ENCODE results near the gene ATAT1. TPM values are rescaled to one million over a fixed set of nuclear protein-coding genes. Genes with fewer than 3 reads are reported as not detected.

The ATAT1 gene
- total RNA-seq, 2 experiments from 2014 or later: 10.4 to 17.8 TPM

DNA sequence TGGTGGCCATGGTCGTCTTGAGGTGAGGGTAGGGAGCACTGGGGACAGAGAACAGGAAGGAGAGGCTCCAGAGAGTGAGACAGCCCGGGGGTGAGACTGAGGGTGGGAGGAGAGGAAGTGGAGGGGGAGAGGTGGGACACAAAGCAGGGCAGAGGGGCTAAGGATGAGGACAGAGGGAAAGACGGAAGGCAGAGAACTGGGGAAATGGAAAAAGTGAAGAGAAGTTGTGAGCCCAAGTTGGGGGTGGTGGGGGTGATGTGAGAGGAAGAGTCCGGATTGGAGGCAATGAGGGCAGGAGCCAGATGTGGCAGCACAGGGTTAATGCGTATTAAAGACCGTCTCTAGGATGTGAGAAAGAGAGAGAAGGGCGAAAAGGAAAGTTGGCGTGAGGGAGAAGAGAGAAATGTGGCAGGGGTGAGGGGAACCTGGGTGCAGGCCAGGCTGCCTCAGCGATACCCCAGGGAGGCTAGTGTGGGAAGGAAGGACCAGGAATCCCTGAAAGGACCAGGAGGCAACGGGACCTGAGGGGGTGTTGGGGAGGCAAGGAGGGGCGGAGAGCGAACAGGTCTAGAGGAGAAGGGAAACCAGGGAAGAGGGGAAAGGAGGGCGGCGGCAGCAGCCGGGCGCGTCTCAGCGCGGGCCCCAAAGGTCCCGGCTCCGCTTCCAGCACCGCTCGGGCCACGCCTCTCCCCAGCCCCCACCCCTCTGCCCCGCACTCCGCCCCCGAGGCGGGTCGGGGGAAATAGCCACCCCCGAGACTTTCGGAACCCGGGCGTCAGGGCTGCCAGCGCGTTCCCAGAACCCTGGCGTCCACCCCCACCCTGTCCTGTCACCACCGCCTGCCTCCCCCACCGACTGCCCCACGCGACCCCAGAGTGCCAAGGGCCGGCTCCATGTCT lies 59.6 kb downstream of the ATAT1 start, which contains the start of gene PPP1R18:
Gene PPP1R18 (minus strand): TSS at position 637 of the 899 bp plus-strand sequence. CDS start 627 bp downstream, at position 10.
- Histone ChIP-seq H2AFZ (ENCODE audit: low read length) (no peak within 1 kb of the TSS), H4K20me1 (ENCODE audit: insufficient read depth, low read length) (peaks cover 13% of the 10 kb centered on the region; the same call in 1 of the 2 replicates)
- POLR2A ChIA-PET: interaction anchor here (1.5 to 2.7 kb wide), 2 partner anchors 31 to 34 kb away, joined by 4 to 14 read pairs; partner anchors contain the start of genes MDC1 and TUBB

GRCh38 chr6:30686908-30687658 lies 60.4 kb downstream of the ATAT1 start:
- H3K4me1 ChIP-seq (ENCODE audit: insufficient read depth, low read length, poor library complexity, severe bottlenecking): peaks cover 34% of the 10 kb centered on the region
- intact Hi-C loops (cut with micrococcal nuclease; ENCODE audit: unreplicated experiment): loop anchor here (5.0 to 10.0 kb wide), 2 partner anchors 70 to 808 kb away; partner anchors contain the start of genes MICB, MRPS18B and PPP1R10
- TF ChIP-seq CTCF (conservative IDR thresholded peaks at IDR 0.05; ENCODE audit: low read length) (no peak), EZH2phosphoT487 (IDR thresholded peaks at IDR 0.05; ENCODE audit: borderline replicate concordance, low read depth, low read length) (no peak)
- peaks cover 78% of the 10 kb centered on the region for H3K79me2 ChIP-seq (ENCODE audit: insufficient read depth, low read depth, low read length)
- H3K9me2 ChIP-seq (ENCODE audit: insufficient read depth, low read length): no peaks in the 10 kb centered on the region
- CTCF ChIA-PET (ENCODE audit: unreplicated experiment): no interaction called here
- H3K27ac ChIP-seq (ENCODE audit: low read depth, low read length, poor library complexity, severe bottlenecking): peak overlapping the region; percentile 95
- peak; percentile 98 for DNase-seq (ENCODE audit: low spot score)
- BruUV-seq (replicated peaks): no TSS peak
- peaks cover 39% of the 10 kb centered on the region for H3K36me3 ChIP-seq (ENCODE audit: insufficient read depth, low read length)
- no peaks in the 10 kb centered on the region for H3K9me3 ChIP-seq (ENCODE audit: low read length)
- peak overlapping the region; percentile 99 for H3K4me2 ChIP-seq (ENCODE audit: low read length)
- H4K20me1 ChIP-seq (ENCODE audit: insufficient read depth, low read length): peaks cover 7% of the 10 kb centered on the region; the same call in 1 of the 2 replicates
- H3K4me3 ChIP-seq (ENCODE audit: low read depth, low read length, poor library complexity, severe bottlenecking): peak overlapping the region; percentile 95
- POLR2A ChIA-PET: interaction anchor here (1.0 to 6.3 kb wide), 3 partner anchors 17 to 33 kb away, joined by 4 to 71 read pairs (median 4); partner anchors contain the start of genes MDC1 and TUBB
- no peak overlapping the region for H2AFZ ChIP-seq (ENCODE audit: low read length)

More for the DNA sequence above, 59.6 kb downstream of the ATAT1 start, which contains the start of gene PPP1R18:
- BruUV-seq (replicated peaks): TSS peak; percentile 62
- TF ChIP-seq CTCF (conservative IDR thresholded peaks at IDR 0.05; ENCODE audit: low read length) (no peak), EZH2phosphoT487 (IDR thresholded peaks at IDR 0.05; ENCODE audit: borderline replicate concordance, low read depth, low read length) (no peak)
- H3K36me3 ChIP-seq (ENCODE audit: insufficient read depth, low read length): peaks cover 47% of the 10 kb centered on the region
- intact Hi-C loops (cut with micrococcal nuclease; ENCODE audit: unreplicated experiment): loop anchor here (5.0 to 10.0 kb wide), 2 partner anchors 69 to 809 kb away; partner anchors contain the start of genes MICB, MRPS18B and PPP1R10
- DNase-seq (ENCODE audit: low spot score): peak; percentile 76
- H3K4me3 ChIP-seq (ENCODE audit: low read depth, low read length, poor library complexity, severe bottlenecking): peak within 1 kb of the TSS; percentile 95
- peaks cover 86% of the 10 kb centered on the region for H3K79me2 ChIP-seq (ENCODE audit: insufficient read depth, low read depth, low read length)
- CTCF ChIA-PET (ENCODE audit: unreplicated experiment): no interaction called here
- H3K4me2 ChIP-seq (ENCODE audit: low read length): peak within 1 kb of the TSS; percentile 99
- peaks cover 35% of the 10 kb centered on the region for H3K4me1 ChIP-seq (ENCODE audit: insufficient read depth, low read length, poor library complexity, severe bottlenecking)
- H3K27ac ChIP-seq (ENCODE audit: low read depth, low read length, poor library complexity, severe bottlenecking): peak within 1 kb of the TSS; percentile 95
- no peaks in the 10 kb centered on the region for H3K9me3 ChIP-seq (ENCODE audit: low read length)
- H3K9me2 ChIP-seq (ENCODE audit: insufficient read depth, low read length): no peaks in the 10 kb centered on the region

Measured in OCI-LY7 (cell line).